Glutamatergic neuron (in vitro differentiated cells): ENCODE measurements around the gene MBNL1. TPM values are rescaled to one million over a fixed set of nuclear protein-coding genes. Genes with fewer than 3 reads are reported as not detected.

Experiments used
- DNase-seq: peaks from one replicate; pipeline ENCODE4 v3.0.0; 2022
- H3K27ac Mint-ChIP-seq: one replicate; pipeline ENCODE4 v1.8.0; 2020; ENCODE audit warnings: mild to moderate bottlenecking, mixed read lengths, inconsistent platforms; ENCODE audit not compliant: unreplicated experiment
- H3K27me3 Mint-ChIP-seq: one replicate; pipeline ENCODE4 v1.8.0; 2020; ENCODE audit warnings: mild to moderate bottlenecking, moderate library complexity, mixed read lengths, inconsistent platforms; ENCODE audit not compliant: unreplicated experiment
- H3K36me3 Mint-ChIP-seq: one replicate; pipeline ENCODE4 v1.8.0; 2020; ENCODE audit warnings: mild to moderate bottlenecking, mixed read lengths, inconsistent platforms; ENCODE audit not compliant: unreplicated experiment
- H3K4me1 Mint-ChIP-seq: one replicate; pipeline ENCODE4 v1.8.0; 2020; ENCODE audit warnings: mild to moderate bottlenecking, low read depth, mixed read lengths, inconsistent platforms; ENCODE audit not compliant: unreplicated experiment
- H3K4me3 Mint-ChIP-seq: one replicate; pipeline ENCODE4 v1.8.0; 2020; ENCODE audit warnings: mild to moderate bottlenecking, mixed read lengths, inconsistent platforms; ENCODE audit not compliant: unreplicated experiment
- H3K9me3 Mint-ChIP-seq: one replicate; pipeline ENCODE4 v1.8.0; 2020; ENCODE audit warnings: mild to moderate bottlenecking, moderate library complexity, mixed read lengths, inconsistent platforms; ENCODE audit not compliant: unreplicated experiment
- total RNA-seq: library from RNA; stranded (reverse); fragmentation: NEBNext Ultra II Directional; extraction: Animal tissue kit (Norgen Biotek cat#: 25700); gene quantifications from one replicate; pipeline ENCODE4 v1.2.1, GENCODE V29; 2021; ENCODE audit not compliant: unreplicated experiment
- TF ChIP-seq, protein P1 (sequence below): fragments of 200-600 bp; sonication (generic); IDR thresholded peaks from one replicate; pipeline ENCODE4 v1.5.0; 2021; ENCODE audit not compliant: partially characterized antibody, unreplicated experiment

The MBNL1 gene
- total RNA-seq, 1 donor from 2014 or later: 36.6 TPM

DNA sequence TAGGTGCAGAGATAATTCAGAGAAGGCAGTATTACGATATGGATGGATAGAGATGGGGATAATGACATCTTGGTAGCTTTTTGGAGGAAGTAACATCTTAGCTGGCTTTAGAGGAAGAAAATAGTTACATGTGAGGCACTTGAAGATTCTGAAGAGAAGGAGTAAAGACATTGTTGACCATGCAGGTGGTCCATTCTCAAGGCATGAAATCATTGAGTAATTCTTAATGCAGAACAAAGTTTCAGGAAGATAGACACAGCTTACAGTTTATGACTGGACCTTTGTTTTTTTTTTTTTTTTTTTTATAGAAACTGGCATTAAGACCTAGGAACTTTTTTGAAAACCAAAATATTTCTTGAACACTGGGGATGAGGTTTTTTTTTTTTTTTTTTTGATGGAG, 28.2 kb downstream of the MBNL1 start:
- peak overlapping the region; percentile 7 for H3K27ac Mint-ChIP-seq
- no peak for DNase-seq

DNA sequence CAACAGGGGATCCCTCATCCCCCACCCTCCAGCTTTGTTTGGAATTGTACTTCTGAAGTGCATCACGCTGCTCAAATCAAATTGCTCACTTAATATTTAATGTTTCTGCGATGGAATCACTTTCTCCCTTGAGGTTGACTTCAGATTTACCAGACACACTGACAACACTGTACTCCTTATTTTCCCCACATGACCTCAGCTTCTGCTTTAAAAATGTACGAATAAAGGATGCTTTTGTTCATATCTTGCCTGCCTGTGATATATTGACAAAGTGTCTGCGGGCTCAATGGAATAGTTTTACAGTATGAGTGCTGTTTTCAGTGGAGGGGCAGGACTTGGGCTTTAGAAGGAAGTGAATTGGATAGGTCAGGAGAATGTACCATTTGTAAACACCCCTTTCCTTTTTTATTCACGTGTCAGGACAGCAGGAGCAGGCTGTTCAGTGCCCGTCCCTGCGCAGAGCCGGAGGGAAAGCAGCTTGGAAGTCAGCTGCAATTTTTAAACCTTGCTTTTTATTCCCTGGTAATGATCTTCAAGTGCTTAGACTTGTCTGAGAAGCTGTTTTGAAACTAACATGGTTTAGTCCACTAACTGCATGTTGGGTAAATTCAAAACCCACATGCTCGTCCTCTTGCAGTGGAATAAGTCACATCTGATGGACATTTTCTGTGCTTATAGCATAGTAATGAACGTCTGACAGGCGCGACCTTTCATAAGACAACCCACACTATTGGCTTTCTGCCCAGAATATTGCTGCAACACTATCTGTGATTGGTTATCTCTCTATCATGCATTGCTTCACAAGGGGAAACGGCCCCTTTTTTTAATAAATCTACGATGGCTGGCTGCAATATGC, 29.9 kb downstream of the MBNL1 start:
- Mint-ChIP-seq H3K27me3 (peaks cover 3% of the 10 kb centered on the region), H3K9me3 (peaks cover 4% of the 10 kb centered on the region), H3K36me3 (no peaks in the 10 kb centered on the region), H3K27ac (peak overlapping the region; percentile 95), H3K4me1 (peaks cover 38% of the 10 kb centered on the region), H3K4me3 (peak overlapping the region; percentile 87)
- TF ChIP-seq, protein P1, sequence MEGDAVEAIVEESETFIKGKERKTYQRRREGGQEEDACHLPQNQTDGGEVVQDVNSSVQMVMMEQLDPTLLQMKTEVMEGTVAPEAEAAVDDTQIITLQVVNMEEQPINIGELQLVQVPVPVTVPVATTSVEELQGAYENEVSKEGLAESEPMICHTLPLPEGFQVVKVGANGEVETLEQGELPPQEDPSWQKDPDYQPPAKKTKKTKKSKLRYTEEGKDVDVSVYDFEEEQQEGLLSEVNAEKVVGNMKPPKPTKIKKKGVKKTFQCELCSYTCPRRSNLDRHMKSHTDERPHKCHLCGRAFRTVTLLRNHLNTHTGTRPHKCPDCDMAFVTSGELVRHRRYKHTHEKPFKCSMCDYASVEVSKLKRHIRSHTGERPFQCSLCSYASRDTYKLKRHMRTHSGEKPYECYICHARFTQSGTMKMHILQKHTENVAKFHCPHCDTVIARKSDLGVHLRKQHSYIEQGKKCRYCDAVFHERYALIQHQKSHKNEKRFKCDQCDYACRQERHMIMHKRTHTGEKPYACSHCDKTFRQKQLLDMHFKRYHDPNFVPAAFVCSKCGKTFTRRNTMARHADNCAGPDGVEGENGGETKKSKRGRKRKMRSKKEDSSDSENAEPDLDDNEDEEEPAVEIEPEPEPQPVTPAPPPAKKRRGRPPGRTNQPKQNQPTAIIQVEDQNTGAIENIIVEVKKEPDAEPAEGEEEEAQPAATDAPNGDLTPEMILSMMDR: no peak
- peak; percentile 43 for DNase-seq

More for the DNA sequence above, 28.2 kb downstream of the MBNL1 start:
- H3K27me3 Mint-ChIP-seq: peaks cover 3% of the 10 kb centered on the region
- TF ChIP-seq, protein P1: no peak
- H3K4me1 Mint-ChIP-seq: peaks cover 33% of the 10 kb centered on the region
- no peaks in the 10 kb centered on the region for H3K36me3 Mint-ChIP-seq
- H3K9me3 Mint-ChIP-seq: peaks cover 4% of the 10 kb centered on the region
- H3K4me3 Mint-ChIP-seq: no peak overlapping the region

DNA sequence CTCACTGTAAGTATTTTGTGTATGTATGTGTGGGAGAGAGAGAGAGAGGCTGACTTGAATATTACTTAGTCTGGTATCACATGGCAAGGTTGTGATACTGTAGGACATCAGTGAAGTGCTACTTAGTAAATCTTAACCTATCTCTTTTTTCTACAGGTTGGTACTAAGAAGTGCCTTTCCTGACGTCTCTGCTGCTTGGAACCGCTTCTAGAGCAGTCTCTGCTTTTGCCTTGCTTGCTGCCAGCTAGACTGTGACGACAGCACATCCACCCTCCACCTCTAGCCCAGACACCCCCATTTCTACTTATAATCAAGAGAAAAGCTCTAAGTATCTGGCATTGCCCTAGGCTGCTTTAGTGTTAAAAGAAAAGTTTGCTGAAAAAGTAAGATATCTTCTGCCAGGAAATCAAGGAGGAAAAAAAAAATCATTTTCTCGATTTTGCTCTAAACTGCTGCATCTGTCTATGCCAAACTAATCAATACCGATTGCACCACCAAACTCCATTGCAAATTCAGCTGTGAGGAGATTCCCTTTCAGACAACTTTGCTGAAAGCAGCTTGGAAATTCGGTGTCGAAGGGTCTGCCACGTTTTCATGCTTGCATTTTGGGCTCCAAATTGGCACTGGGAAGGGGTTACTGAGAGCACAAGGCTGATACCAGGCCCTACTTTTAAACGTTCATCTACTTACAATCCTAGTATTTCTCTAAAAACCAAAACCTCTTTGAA, 30.7 kb downstream of the MBNL1 start:
- Mint-ChIP-seq H3K27ac (peak overlapping the region; percentile 95), H3K4me1 (peaks cover 43% of the 10 kb centered on the region), H3K9me3 (peaks cover 4% of the 10 kb centered on the region), H3K27me3 (peaks cover 3% of the 10 kb centered on the region), H3K4me3 (peak overlapping the region; percentile 87), H3K36me3 (no peaks in the 10 kb centered on the region)
- TF ChIP-seq, protein P1: no peak
- DNase-seq: no peak

DNA sequence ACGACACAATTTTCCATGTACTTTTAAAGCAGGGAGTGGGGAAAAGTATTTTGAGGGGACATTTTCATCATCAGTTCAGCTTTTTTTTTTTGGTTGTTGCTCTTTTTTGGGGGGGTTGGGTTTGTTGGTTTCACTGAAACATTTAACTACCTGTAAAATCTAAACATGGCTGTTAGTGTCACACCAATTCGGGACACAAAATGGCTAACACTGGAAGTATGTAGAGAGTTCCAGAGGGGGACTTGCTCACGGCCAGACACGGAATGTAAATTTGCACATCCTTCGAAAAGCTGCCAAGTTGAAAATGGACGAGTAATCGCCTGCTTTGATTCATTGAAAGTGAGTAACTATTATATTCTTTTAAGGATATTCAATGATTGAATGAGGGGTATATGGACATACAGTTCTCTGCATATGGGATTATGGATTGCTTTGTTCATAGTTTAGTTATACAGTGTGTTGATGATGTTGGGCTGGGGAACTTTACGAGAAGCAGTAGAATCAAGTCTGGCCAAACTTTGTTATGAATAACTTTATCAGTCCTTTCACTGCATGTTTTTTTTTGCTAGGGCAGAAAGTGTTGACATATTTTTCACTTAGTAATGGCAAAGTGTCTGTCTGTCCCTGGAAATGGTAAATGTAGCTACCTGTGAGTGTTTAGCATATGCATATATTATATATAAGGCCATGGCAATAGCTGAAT, 31.5 kb downstream of the MBNL1 start:
- H3K4me1 Mint-ChIP-seq: peaks cover 46% of the 10 kb centered on the region
- peaks cover 4% of the 10 kb centered on the region for H3K9me3 Mint-ChIP-seq
- no peaks in the 10 kb centered on the region for H3K36me3 Mint-ChIP-seq
- peak overlapping the region; percentile 95 for H3K27ac Mint-ChIP-seq
- H3K4me3 Mint-ChIP-seq: peak overlapping the region; percentile 87
- peaks cover 3% of the 10 kb centered on the region for H3K27me3 Mint-ChIP-seq
- no peak for DNase-seq
- TF ChIP-seq, protein P1: no peak
